ENCODE measurements around the gene NHERF1.
A peak's percentile ranks its signal among the peaks of the same experiment; 100 is the strongest.

Gene NHERF1

GRCh38 chr17:74743755-74744154 lies 4.7 kb upstream of the NHERF1 start:
- TF ChIP-seq CTCF (conservative IDR thresholded peaks at IDR 0.05; ENCODE audit: low read length) = no peak
- no peak overlapping the region for H3K4me3 ChIP-seq (ENCODE audit: low read length)
- no peak for DNase-seq (ENCODE audit: low read depth)

DNA sequence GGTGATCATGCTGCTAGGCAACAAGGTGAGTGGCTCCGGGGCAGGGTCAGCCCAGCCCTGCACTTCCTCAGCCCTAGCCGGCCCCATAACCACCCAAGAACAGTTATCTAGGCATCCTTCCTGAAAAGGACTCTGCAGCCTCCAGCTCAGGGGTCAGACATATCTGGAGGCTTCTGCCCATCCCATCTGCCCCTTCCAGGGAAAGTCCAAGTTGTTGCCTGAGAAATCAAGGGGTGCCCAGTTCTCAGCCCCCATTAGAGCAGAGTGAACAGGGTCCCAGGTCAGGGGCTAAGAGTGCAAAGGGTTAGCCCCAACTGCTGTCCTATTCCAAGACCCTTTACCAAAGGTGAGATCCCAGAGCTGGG lies 4.1 kb upstream of the NHERF1 start:
- DNase-seq (ENCODE audit: low read depth) = no peak
- no peak overlapping the region for H3K4me3 ChIP-seq (ENCODE audit: low read length)
- no peak for TF ChIP-seq CTCF (conservative IDR thresholded peaks at IDR 0.05; ENCODE audit: low read length)

DNA sequence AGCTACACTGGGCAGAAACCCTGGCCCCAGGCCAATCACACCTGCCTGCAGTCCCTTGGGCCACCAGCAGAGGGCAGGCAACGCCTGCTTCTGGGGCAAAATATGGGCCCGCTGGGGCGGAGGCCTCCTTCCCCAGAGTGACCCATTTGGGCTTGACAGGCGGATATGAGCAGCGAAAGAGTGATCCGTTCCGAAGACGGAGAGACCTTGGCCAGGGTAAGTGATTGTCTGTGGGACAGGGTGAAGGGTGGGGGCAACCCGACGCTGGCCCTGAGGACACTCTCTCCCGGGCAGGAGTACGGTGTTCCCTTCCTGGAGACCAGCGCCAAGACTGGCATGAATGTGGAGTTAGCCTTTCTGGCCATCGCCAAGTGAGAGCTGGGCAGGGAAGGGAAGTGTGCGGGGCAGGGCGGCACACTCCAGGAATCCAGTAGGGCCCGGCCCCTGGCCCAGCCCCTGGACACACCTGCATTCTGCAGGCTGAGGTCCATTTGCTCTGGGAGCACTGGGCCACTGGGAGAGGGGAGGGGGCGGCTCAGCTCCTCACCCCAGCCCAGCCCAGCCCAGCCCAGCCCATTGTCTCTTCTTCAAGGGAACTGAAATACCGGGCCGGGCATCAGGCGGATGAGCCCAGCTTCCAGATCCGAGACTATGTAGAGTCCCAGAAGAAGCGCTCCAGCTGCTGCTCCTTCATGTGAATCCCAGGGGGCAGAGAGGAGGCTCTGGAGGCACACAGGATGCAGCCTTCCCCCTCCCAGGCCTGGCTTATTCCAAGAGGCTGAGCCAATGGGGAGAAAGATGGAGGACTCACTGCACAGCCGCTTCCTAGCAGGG lies 3.5 kb upstream of the NHERF1 start:
- peak overlapping the region; percentile 24 for H3K4me3 ChIP-seq (ENCODE audit: low read length)
- TF ChIP-seq CTCF (conservative IDR thresholded peaks at IDR 0.05; ENCODE audit: low read length) = peak; percentile 100
- peak; percentile 56 for DNase-seq (ENCODE audit: low read depth)

GRCh38 chr17:74745548-74746177 lies 2.8 kb upstream of the NHERF1 start:
- DNase-seq (ENCODE audit: low read depth) = no peak
- TF ChIP-seq CTCF (conservative IDR thresholded peaks at IDR 0.05; ENCODE audit: low read length) = no peak
- no peak overlapping the region for H3K4me3 ChIP-seq (ENCODE audit: low read length)

- no peak overlapping the region for H3K4me3 ChIP-seq (ENCODE audit: low read length)
- DNase-seq (ENCODE audit: low read depth) = no peak
- TF ChIP-seq CTCF (conservative IDR thresholded peaks at IDR 0.05; ENCODE audit: low read length) = no peak
Measured at GRCh38 chr17:74746376-74746775, 2.1 kb upstream of the NHERF1 start.

GRCh38 chr17:74746922-74747321 lies 1.5 kb upstream of the NHERF1 start:
- H3K4me3 ChIP-seq (ENCODE audit: low read length) = no peak overlapping the region
- no peak for TF ChIP-seq CTCF (conservative IDR thresholded peaks at IDR 0.05; ENCODE audit: low read length)
- DNase-seq (ENCODE audit: low read depth) = no peak

DNA sequence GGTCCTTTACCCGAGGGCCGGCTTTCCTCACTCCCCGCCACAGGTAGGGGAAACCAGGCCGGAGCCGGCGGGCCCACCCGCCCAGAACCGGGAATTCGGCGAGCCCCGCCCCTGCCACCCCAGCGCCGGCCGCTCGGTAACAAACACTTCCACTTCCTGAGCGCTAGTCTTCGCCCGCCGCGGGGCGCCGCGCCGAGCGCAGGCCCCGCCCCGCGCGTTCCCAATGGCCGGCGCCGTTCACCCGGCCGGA lies 224 bp upstream of the NHERF1 start:
- no peak for DNase-seq (ENCODE audit: low read depth)
- TF ChIP-seq CTCF (conservative IDR thresholded peaks at IDR 0.05; ENCODE audit: low read length) = no peak
- H3K4me3 ChIP-seq (ENCODE audit: low read length) = peak overlapping the region; percentile 58

Data from AG10803 (cell line).